Fibroblast of pulmonary artery (primary cell): ENCODE measurements around the gene IZUMO1.

ENCODE experiments used
- DNase-seq: peaks from one replicate; pipeline ENCODE4 v3.0.0-alpha.2; 2010; ENCODE audit warnings: low read depth
- H3K4me3 ChIP-seq: replicated peaks from 2 replicates; pipeline ENCODE4 v1.5.1; 2011; ENCODE audit warnings: low read depth, mild to moderate bottlenecking, control low read depth, low read length, moderate library complexity
- TF ChIP-seq, protein P1 (sequence below): IDR thresholded peaks from 2 replicates; pipeline ENCODE4 v1.5.1; 2011; ENCODE audit warnings: mild to moderate bottlenecking, control low read depth, low read length, inconsistent platforms; ENCODE audit errors: missing control alignments

IZUMO1 gene

DNA sequence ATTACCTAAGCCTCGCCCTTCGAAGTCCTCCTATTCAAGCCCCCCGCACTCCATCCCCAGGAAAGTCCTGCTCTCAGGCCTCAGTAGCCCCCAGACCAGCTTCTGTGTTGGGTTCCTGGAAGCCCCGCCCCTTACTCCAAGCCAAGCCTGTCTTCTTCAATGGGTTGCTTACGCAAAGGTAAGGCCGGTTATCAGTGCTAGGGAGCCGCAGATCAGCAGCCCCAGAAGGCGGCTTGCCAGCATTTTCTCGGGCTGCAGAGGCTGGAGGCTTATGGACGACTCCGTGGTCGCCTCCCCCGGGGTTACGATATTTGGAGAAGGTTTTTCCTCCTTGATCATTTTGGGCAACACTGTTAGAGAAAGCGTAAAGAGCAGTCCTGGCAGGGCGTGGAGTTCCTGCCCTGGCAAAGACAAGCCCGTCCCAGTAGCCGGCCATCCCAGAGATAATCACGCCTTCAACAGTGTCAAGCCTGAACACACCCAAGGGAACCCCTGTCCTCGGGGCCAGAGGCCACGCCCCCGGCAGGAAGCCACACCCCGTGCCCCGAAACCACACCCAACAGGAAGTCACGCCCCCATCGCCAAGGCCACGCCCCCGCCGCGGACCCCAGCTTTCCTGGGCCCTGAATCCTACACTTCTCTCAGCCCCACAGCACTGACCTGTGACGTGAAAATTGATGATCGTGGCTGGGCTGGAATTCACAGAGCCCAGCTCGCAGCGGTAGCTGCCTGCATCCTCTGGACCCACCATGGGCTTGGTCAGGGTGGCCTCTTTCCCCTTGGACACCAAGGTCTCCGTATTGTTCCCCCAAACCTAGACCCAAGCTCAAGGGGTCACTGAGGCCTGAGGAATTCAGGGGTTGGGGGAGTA is 5.3 kb downstream of the IZUMO1 start:
- DNase-seq = no peak
- H3K4me3 ChIP-seq = no peak overlapping the region
- TF ChIP-seq, protein P1, sequence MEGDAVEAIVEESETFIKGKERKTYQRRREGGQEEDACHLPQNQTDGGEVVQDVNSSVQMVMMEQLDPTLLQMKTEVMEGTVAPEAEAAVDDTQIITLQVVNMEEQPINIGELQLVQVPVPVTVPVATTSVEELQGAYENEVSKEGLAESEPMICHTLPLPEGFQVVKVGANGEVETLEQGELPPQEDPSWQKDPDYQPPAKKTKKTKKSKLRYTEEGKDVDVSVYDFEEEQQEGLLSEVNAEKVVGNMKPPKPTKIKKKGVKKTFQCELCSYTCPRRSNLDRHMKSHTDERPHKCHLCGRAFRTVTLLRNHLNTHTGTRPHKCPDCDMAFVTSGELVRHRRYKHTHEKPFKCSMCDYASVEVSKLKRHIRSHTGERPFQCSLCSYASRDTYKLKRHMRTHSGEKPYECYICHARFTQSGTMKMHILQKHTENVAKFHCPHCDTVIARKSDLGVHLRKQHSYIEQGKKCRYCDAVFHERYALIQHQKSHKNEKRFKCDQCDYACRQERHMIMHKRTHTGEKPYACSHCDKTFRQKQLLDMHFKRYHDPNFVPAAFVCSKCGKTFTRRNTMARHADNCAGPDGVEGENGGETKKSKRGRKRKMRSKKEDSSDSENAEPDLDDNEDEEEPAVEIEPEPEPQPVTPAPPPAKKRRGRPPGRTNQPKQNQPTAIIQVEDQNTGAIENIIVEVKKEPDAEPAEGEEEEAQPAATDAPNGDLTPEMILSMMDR = no peak

GRCh38 chr19:48740164-48740972 is 6.3 kb downstream of the IZUMO1 start, which contains the start of gene RASIP1:
RASIP1 (minus strand) TSS chr19:48740610; CDS start chr19:48740282, 328 bp downstream.
- TF ChIP-seq, protein P1 = no peak
- DNase-seq = no peak
- no peak within 1 kb of the TSS for H3K4me3 ChIP-seq

DNA sequence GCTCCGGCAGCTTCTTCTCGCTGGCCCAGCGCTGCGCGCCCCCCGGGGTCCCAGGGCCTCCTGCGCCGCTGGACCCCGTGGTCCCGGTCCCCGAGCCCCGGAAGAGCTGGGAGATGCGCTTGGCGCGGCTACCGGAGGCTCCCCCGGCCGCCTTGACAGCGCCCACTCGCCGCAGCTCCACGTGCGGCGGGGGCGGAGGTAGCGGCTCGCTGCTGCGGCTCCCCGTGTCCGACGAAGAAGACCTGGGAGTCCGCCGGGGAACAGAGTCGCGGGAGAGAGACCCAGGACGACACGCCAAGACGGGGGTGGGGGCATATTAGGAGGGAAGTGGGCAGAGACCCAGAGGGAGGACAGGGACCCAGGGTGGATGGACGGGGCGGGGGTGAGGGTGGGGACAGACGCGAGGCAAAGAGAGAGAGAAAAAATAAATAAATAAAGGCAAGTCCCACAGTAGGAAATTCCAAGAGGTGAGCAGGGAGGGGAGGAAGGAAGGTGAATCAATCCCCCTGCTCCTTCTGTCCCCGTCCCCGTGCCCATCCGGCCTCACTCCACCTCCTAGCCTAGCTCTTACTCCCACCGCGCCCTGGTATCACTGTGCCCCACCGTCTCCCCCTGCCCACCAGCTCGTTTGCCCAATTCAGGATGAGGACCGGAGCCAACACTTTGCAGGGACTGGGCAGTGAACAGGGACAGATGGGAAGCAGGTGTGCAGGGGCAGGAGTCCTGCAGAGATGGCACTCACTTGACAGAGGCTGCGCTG is 7.1 kb downstream of the IZUMO1 start:
- DNase-seq = no peak
- TF ChIP-seq, protein P1 = no peak
- H3K4me3 ChIP-seq = peak overlapping the region; percentile 19

- peak overlapping the region; percentile 33 for H3K4me3 ChIP-seq
- TF ChIP-seq, protein P1 = no peak
- peak; percentile 81 for DNase-seq
Observed at GRCh38 chr19:48738557-48739403, 7.9 kb downstream of the IZUMO1 start.

- DNase-seq = no peak
- no peak overlapping the region for H3K4me3 ChIP-seq
- TF ChIP-seq, protein P1 = no peak
Observed at GRCh38 chr19:48737360-48737998, 9.2 kb downstream of the IZUMO1 start.
